ENCODE measurements around the gene PRKACA. TPM values are rescaled to one million over a fixed set of nuclear protein-coding genes. Genes with fewer than 3 reads are reported as not detected.

PRKACA gene
- total RNA-seq, 1 donor from 2014 or later = 88.1 TPM

DNA sequence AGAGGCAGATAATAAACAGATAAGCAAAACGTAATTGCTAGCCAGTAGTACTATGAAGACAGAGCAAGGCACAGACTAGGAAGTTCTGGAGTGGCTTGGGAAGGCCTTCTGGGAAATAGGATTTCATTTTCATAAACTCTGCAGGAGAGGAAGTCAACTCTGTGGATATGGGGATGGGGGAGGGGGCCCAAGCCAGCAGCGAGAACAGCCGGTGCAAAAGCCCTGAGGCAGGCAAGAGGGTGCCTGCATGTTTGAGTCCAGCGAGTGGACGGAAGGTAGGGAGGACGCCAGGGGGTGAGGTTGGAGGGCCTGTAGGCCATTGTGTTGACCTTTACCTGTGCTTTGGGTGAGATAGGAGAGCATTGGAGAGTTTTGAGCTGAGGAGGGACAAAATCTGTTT, 27.8 kb upstream of the PRKACA start:
- no peaks in the 10 kb centered on the region for H3K36me3 Mint-ChIP-seq
- TF ChIP-seq, protein P1, sequence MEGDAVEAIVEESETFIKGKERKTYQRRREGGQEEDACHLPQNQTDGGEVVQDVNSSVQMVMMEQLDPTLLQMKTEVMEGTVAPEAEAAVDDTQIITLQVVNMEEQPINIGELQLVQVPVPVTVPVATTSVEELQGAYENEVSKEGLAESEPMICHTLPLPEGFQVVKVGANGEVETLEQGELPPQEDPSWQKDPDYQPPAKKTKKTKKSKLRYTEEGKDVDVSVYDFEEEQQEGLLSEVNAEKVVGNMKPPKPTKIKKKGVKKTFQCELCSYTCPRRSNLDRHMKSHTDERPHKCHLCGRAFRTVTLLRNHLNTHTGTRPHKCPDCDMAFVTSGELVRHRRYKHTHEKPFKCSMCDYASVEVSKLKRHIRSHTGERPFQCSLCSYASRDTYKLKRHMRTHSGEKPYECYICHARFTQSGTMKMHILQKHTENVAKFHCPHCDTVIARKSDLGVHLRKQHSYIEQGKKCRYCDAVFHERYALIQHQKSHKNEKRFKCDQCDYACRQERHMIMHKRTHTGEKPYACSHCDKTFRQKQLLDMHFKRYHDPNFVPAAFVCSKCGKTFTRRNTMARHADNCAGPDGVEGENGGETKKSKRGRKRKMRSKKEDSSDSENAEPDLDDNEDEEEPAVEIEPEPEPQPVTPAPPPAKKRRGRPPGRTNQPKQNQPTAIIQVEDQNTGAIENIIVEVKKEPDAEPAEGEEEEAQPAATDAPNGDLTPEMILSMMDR (conservative IDR thresholded peaks at IDR 0.05) = no peak
- H3K4me3 Mint-ChIP-seq = no peak overlapping the region
- peak overlapping the region; percentile 55 for H3K27ac Mint-ChIP-seq
- no peaks in the 10 kb centered on the region for H3K9me3 Mint-ChIP-seq
- no peaks in the 10 kb centered on the region for H3K27me3 Mint-ChIP-seq
- H3K4me1 Mint-ChIP-seq (ENCODE audit: unreplicated experiment) = peaks cover 29% of the 10 kb centered on the region
- no peak for DNase-seq (ENCODE audit: extremely low spot score, unreplicated experiment)

DNA sequence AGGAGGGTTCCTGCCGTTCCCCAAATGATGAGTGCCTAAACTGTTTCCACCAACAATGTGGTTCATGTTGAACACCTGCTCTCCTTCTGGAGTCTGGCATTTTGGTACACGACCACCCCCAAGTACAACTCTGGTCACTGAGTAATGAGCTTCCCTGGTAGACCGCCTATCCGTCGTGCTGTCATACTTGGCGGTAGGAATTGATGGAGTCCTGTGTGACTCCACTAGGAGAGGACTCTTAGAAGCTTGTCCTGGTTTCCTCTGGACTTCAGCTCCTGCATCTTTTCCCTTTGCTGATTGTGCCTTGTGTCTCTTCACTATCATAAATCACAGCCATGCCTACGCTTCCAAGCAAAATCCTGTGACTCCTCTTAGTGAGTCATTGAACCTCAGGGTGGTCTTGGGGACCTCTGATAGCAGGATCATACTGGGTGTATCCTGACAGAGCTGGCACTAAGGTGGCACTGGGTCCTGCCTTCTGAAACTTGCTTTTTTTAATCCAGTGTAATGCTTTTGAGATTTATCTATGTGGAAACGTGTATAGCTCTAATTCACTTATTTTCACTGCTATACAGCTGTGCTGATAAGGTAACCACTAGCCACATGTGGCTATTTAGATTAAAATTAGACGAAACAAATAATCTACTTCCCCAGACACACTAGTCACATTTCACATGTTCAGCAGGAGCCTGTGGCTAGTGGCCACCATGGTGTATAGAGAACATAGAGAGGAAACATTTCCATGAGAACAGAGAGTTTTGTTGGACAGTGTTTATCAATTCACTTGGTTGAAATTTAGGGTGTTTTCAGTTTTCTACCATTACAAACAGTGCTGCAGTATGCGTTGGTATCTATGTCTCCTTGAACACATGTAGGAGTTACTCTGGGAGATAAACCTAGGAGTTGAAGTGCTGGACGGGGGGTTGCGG, 25.0 kb upstream of the PRKACA start:
- TF ChIP-seq, protein P1 (conservative IDR thresholded peaks at IDR 0.05) = no peak
- H3K36me3 Mint-ChIP-seq = no peaks in the 10 kb centered on the region
- H3K4me1 Mint-ChIP-seq (ENCODE audit: unreplicated experiment) = peaks cover 33% of the 10 kb centered on the region
- no peak for DNase-seq (ENCODE audit: extremely low spot score, unreplicated experiment)
- H3K9me3 Mint-ChIP-seq = no peaks in the 10 kb centered on the region
- no peaks in the 10 kb centered on the region for H3K27me3 Mint-ChIP-seq
- no peak overlapping the region for H3K4me3 Mint-ChIP-seq
- H3K27ac Mint-ChIP-seq = peak overlapping the region; percentile 62

DNA sequence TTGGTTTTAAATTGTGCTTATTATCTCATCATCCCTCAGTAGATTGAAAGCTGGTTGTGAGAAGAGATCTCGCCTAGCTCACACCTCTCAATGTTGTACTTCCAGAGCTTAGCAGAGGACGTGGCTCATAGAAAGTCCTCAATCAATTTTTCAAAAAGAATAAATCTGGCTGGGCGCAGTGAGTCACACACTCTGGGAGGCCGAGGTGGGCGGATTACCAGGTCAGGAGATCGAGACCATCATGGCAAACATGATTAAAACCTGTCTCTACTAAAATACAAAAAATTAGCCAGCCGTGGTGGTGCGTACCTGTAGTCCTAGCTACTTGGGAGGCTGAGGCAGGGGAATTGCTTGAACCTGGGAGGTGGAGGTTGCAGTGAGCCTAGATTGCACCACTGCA, 23.5 kb upstream of the PRKACA start:
- Mint-ChIP-seq H3K27ac (no peak overlapping the region), H3K36me3 (no peaks in the 10 kb centered on the region), H3K9me3 (no peaks in the 10 kb centered on the region), H3K27me3 (no peaks in the 10 kb centered on the region), H3K4me1 (ENCODE audit: unreplicated experiment) (peaks cover 33% of the 10 kb centered on the region), H3K4me3 (no peak overlapping the region)
- TF ChIP-seq, protein P1 (conservative IDR thresholded peaks at IDR 0.05) = no peak
- DNase-seq (ENCODE audit: extremely low spot score, unreplicated experiment) = no peak

DNA sequence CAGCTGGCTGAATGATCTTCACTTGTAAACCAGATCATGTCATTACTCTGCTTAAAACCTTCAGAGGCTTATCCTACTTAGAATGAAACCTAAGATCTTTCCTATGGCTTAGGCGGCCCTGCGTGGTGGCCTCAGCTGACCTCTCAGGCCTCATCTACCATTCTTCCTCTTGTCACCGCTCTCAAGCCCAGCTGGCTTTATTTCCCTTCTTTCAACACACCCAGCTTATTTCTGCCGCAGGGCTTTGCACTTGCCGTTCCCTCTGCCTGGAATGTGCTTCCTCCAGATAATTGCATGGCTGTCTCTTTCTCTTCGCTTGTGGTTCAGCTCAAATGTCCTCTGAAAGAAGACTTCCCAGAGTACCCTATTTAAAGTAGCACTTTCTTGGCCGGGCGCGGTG, 22.4 kb upstream of the PRKACA start:
- no peaks in the 10 kb centered on the region for H3K27me3 Mint-ChIP-seq
- peak overlapping the region; percentile 98 for H3K27ac Mint-ChIP-seq
- DNase-seq (ENCODE audit: extremely low spot score, unreplicated experiment) = no peak
- no peaks in the 10 kb centered on the region for H3K36me3 Mint-ChIP-seq
- TF ChIP-seq, protein P1 (conservative IDR thresholded peaks at IDR 0.05) = no peak
- peak overlapping the region; percentile 84 for H3K4me3 Mint-ChIP-seq
- H3K9me3 Mint-ChIP-seq = no peaks in the 10 kb centered on the region
- peaks cover 29% of the 10 kb centered on the region for H3K4me1 Mint-ChIP-seq (ENCODE audit: unreplicated experiment)

DNA sequence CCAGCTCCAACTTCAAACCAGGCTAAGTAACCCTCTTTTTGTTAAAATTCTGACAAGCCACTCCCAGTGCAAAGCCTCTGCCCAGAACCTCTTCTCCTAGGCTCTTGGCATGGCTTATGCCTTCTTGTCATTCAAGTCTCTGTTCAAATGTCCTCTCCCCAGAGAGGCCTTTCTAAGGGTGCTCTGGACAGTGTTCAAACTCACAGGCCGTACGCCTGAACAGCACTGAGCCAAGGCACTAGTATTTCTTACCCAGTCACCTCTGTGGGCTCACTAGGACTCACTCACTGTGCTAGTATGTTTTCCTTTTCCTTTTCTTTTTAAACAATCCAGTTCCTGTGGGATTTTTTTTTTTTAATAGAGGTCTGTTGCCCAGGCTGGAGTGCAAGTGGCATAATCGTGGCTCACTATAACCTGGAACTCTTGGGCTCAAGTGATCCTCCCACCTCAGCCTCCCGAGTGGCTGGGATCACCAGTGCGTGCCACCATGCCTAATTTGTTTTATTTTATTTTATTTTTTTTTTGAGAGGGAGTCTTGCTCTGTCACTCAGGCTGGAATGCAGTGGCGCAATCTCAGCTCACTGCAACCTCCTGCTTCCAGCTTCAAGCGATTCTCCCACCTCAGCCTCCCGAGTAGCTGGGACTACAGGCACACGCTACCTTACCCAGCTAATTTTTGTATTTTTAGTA, 21.2 kb upstream of the PRKACA start:
- peak overlapping the region; percentile 98 for H3K27ac Mint-ChIP-seq
- TF ChIP-seq, protein P1 (conservative IDR thresholded peaks at IDR 0.05) = no peak
- no peak for DNase-seq (ENCODE audit: extremely low spot score, unreplicated experiment)
- H3K36me3 Mint-ChIP-seq = no peaks in the 10 kb centered on the region
- no peaks in the 10 kb centered on the region for H3K27me3 Mint-ChIP-seq
- peaks cover 37% of the 10 kb centered on the region for H3K4me1 Mint-ChIP-seq (ENCODE audit: unreplicated experiment)
- no peaks in the 10 kb centered on the region for H3K9me3 Mint-ChIP-seq
- H3K4me3 Mint-ChIP-seq = peak overlapping the region; percentile 79
